SK-N-MC (cell line): ENCODE data around the gene E2F4.

ENCODE experiments used
- EZH2 ChIP-seq: fragments of 200-600 bp; sonication (generic); IDR thresholded peaks from one replicate; pipeline ENCODE4 v1.6.1; 2017; ENCODE audit warnings: antibody characterized with exemption
- FOXP2 ChIP-seq: optimal IDR thresholded peaks from 2 replicates; pipeline ENCODE3; 2011; ENCODE audit warnings: mild to moderate bottlenecking, moderate library complexity; ENCODE audit not compliant: insufficient read depth; ENCODE audit errors: extremely low read length, control extremely low read depth
- POLR2AphosphoS5 ChIP-seq: IDR thresholded peaks from 2 replicates; pipeline ENCODE4 v1.6.1; 2012; ENCODE audit warnings: mild to moderate bottlenecking, low read depth, low read length, borderline replicate concordance

GRCh38 chr16:67185651-67186134 is 6.3 kb upstream of the E2F4 start:
- TF ChIP-seq EZH2 (no peak), POLR2AphosphoS5 (no peak), FOXP2 (no peak)
